C4-2B (cell line): Measurements from ENCODE around the gene SNU13.
"Not testable (repeated sequence)": the region's sequence is repeated elsewhere in the genome, so short reads cannot be mapped to it uniquely, and the experiment has no call there.

Source experiments
- CTCF ChIP-seq: fragments of 450-650 bp; conservative IDR thresholded peaks from 2 replicates; pipeline ENCODE4 v1.5.1; 2017; ENCODE audit warnings: mild to moderate bottlenecking
- ZFX ChIP-seq: fragments of 450-650 bp; IDR thresholded peaks from 2 replicates; pipeline ENCODE4 v1.6.1; 2017

DNA sequence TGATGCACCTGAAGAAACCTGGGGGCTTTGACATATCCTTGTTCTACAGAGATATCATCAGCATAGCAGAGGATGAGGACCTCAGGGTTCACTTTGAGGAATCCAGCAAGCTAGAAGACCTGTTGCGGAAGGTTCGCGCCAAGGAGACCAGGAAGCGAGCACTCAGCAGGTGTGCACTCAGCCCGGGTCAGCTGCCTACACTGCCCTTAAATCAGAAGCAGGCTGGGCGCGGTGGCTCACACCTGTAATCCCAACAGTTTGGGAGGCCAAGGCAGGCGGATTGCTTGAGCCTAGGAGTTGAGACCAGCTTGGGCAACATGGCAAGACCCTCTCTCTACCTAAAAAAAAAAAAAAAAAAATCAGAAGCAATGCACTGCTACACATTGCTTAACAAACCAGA lies 51.0 kb downstream of the SNU13 start:
- TF ChIP-seq CTCF, ZFX: not testable (repeated sequence)
